GM19467 (cell line): ENCODE data around the gene CENPU.

Experiments
- ATAC-seq: cut with Tn5 transposase; IDR thresholded peaks from one replicate; pipeline ENCODE4 v1.9.1; 2021; ENCODE audit warnings: mild to moderate bottlenecking, moderate library complexity; ENCODE audit not compliant: unreplicated experiment

The CENPU gene

GRCh38 chr4:184713887-184714286 lies 20.0 kb downstream of the CENPU start:
- ATAC-seq: no peak

DNA sequence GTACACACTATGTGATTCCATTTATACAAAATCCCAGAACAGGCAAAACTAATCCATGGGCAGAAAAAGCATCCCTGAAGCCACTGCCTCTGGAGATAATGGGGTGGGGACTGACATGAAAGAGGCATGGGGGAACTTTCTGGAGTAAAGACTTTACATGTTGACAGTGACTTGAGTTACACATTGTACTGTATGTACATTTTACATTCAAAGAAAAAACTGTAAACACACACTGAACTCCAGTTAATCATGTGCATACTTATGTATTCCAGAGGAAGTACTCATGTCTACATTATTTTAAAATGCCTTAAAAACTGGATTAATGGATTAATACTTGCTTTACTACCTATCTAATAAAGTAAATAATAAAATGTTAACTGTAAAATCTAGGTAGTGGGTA lies 21.6 kb downstream of the CENPU start:
- no peak for ATAC-seq

DNA sequence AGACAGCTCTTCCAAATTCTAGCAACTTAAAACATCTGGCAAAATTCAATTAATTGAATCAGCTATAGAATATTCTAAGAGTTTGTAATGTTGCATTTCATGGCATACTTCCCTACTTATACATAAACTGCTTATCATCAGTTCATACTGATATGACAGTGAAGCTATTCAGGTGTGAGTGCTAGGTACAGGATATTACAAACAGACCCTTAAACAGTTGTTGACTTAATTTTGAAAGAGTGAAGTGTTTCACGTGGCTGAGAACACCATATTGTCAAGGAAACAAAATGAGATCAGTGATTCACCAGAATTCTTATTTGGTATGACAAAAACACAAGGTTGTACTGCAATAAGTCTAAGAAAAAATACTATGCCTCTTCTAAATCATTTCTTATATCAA lies 27.4 kb downstream of the CENPU start:
- ATAC-seq: no peak

GRCh38 chr4:184705692-184706091 lies 28.2 kb downstream of the CENPU start:
- no peak for ATAC-seq

DNA sequence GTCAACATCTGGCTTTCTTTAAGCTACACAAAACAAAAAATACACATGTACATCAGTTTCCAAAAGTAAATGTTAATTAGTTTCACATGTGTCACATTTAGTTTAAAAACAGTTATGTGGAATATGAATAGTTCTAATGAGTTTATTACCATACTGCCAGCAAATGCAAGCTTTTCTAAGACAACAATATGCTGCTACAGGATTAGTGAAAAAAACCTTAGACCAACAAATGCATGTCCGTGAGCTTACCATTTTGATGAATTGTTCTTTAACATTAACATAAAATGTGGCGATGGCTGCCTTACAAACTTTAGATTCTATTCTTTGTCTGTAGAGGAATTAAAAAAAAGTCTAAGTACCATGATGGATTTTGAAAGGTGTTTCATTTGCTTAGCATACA lies 31.8 kb downstream of the CENPU start:
- no peak for ATAC-seq

DNA sequence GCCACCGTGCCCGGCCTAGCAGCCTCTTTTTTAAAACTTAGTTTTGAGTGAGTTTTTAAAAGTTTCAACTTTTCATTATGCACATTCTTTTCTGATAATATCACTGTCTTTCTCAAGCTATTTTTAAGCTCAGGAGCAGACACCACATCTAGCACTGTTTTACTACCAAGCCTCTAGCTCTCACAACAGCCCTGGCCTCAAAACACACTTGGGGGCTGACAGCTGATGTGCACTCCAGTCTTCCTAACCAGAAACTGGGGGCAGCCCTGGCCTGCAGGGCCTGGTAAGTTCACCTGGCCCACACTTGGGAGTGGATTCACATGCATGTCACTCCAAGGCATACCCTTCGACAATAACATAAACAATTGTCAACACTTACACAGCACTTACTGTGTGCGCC lies 34.0 kb downstream of the CENPU start:
- ATAC-seq: no peak

GRCh38 chr4:184697956-184698355 lies 35.9 kb downstream of the CENPU start:
- no peak for ATAC-seq

GRCh38 chr4:184695178-184695896 lies 38.6 kb downstream of the CENPU start:
- ATAC-seq: no peak

GRCh38 chr4:184694412-184694956 lies 39.4 kb downstream of the CENPU start:
- no peak for ATAC-seq

GRCh38 chr4:184693056-184693455 lies 40.8 kb downstream of the CENPU start:
- ATAC-seq: no peak

DNA sequence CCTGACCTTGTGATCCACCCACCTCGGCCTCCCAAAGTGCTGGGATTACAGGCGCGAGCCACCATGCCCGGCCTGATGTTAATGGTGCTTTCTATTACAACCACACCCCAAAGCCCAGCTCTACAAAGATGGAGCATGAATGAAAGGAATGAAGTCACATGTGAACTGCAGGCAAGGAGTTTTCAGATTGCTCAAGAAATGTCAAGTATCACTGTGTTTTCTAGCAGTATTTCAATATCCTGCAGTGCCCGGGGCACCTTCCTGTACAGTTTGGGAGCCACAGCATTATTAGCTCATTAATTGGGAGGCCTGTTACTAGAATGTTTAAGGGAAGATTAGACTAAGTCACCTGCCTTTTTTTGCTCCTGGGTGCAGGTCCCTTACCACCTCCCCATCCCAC lies 44.2 kb downstream of the CENPU start:
- ATAC-seq: no peak

DNA sequence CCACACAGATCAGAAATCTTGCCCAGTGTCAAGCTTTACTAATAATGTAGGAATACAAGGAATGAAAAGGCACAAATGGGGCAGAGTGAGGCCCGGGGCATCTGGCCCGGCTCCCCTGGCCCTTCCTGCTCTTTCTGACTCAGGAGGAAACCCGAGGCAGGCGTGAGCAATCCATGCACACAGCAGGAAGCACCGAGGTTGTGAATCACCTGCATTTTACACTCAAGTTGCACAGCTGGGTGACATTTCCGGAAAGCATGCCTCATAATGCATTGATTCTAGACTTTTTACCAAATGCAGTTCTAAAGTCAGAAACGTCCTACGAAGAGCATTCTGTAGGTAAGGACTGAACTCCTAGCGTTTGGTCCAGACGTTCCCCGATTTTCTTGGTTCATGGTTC lies 45.4 kb downstream of the CENPU start:
- ATAC-seq: no peak

DNA sequence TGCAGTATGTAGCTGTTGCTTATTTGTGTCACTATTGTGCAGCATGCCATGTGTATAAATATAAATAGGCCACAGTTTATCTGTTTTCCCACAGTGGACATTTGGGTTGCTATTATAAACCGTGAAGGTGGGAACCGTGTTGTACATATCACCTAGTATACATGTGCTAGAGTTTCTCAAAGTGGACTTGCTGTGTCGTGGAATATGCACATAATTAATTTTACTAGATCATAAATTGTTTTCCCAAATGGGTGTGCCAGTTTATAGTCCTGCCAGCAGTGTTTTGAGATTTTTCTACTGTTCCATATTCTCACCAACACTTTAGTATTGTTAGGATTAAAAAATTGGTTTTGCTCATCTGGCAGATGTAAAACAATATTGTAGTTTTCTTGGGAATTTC lies 45.9 kb downstream of the CENPU start:
- no peak for ATAC-seq

DNA sequence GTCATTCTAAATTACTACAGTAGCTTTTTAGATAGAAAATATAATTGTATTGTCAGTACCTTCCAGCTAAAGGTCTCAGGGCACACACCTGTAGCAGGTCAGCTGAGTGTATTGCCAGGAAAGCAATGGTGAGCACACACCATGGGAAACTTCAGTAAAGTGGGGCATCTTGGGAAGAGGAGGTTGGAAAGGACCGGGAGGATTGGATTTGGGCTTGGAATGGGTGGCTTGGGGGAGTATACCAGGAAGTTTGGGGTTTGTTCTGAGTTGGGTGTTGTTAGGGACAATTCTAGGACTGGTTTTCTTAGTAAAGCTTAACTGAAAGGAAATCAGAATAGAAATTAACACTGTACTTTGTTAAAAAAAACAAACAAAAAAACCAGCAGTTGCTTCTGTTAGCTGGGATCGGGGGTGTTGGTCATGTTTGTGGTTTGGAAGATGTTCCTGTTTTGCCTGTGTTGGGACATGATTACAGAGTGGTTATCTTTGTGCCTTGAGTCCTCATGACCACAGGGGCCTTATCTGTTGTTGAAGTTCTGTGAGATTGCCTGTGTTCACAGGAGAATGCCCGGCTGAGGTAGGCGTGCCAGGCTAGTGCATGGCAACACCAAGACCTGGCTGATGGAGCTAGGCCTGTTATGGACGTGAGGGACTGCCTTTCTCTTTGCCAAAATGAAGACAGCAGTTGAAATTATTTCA lies 49.3 kb downstream of the CENPU start:
- ATAC-seq: no peak

- no peak for ATAC-seq
These were observed 52.0 kb downstream of the CENPU start for GRCh38 chr4:184681916-184682315.

- ATAC-seq: no peak
These were observed 53.2 kb downstream of the CENPU start for GRCh38 chr4:184680698-184681097.

DNA sequence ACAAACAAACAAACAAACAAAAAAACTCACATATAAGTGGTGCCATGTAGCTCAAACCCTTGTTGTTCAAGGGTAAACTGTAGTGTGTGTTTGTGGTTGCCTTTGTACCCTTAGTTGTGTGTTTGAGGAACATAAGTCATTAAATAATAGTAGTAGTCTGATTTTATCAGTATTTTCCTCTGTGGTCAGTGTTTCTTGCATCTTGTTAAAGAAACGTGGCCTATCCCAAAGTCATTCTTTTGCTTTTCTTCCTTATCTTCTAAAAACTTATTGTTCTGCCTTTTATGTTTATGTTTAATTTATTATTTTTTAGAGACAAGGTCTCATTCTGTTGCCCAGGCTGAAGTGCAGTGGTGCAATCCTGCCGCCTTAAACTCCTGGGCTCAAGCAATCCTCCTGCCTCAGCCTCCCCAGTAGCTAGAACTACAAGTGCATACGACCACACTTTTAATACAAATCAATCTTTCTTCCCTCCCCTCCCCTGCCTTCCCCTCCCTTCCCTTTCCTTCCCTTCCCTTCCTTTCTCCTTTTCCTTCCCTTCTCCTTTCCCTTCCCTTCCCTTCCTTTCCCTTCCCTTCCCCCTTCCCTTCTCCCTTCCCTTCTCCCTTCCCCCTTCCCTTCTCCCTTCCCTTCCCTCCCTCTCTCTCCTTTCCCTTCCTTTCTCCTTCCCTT lies 57.9 kb downstream of the CENPU start:
- ATAC-seq: no peak

DNA sequence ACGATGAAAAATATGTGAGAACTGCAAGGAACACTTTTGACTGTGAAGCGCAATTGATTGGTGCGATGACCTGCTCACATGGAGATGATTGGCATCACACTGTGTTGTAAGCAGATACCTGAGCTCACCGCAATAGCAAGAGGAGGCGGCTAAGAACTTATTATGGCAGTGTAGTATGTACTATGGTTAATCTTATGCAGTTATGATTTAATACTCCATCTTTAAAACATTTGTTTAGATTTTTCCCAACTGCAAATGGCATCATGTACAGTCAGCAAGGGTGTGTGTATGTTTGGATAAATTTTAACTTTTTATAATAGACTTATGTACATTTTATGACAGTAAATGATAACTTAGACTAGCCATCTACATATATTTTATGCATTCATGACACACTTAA lies 58.9 kb downstream of the CENPU start:
- no peak for ATAC-seq

DNA sequence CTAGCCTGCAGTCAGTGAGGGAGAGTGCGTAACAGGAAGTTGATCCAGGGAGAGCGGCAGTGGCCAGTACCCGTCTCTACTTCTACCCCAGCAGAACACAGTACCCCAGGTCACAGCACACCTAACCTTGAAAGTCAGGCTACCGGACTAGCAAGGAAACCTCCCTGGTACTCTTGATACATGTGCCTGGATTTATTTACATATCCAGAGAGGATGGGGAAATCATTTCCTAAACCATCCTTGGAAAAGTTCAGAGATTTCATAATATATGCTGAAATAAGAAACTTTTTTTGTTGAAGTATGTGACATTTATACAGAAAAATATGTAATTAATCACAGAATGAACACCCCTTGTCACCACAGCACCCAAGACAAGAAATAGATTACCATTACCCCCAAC lies 59.9 kb downstream of the CENPU start:
- no peak for ATAC-seq

GRCh38 chr4:184672741-184673140 lies 61.2 kb downstream of the CENPU start:
- ATAC-seq: no peak

- no peak for ATAC-seq
These were observed 62.8 kb downstream of the CENPU start for GRCh38 chr4:184671101-184671500.

- ATAC-seq: no peak
These were observed 64.6 kb downstream of the CENPU start for GRCh38 chr4:184669251-184669650.
